Thoracic aorta (tissue), 2 donors: Measurements from ENCODE around the gene EDIL3. TPM values are rescaled to one million over a fixed set of nuclear protein-coding genes. Genes with fewer than 3 reads are reported as not detected.
"Not testable (repeated sequence)": the region's sequence is repeated elsewhere in the genome, so short reads cannot be mapped to it uniquely, and the experiment has no call there.

Source experiments
- ATAC-seq: fragments of 150-250 bp; one replicate; pipeline ENCODE4 v1.8.0; 2017; ENCODE audit warnings: low read depth; ENCODE audit not compliant: insufficient number of reproducible peaks, low FRiP score
- DNase-seq: peaks from one replicate; pipeline ENCODE4 v3.0.0-alpha.2; 2020; ENCODE audit warnings: low spot score
- H3K27ac ChIP-seq, 2 donors: fragments of 200-600 bp; sonication (generic); 1 replicate in 1 of 2; 2 replicates in 1 of 2; pipeline ENCODE4 v1.5.1; 2016; ENCODE audit warnings: mild to moderate bottlenecking in 2 of 2, moderate library complexity in 2 of 2
- H3K27me3 ChIP-seq: fragments of 200-600 bp; sonication (generic); replicated peaks from 2 replicates; pipeline ENCODE4 v1.6.0; 2016; ENCODE audit warnings: mild to moderate bottlenecking; ENCODE audit not compliant: insufficient read depth
- H3K36me3 ChIP-seq: fragments of 200-600 bp; sonication (generic); one replicate; pipeline ENCODE4 v1.5.1; 2016
- H3K4me1 ChIP-seq, 2 donors: fragments of 200-600 bp; sonication (generic); 1 replicate in 1 of 2; 2 replicates in 1 of 2; pipeline versions ENCODE4 v1.5.1 to v1.6.0; 2016; ENCODE audit warnings: low read depth in 2 of 2, mild to moderate bottlenecking in 1 of 2; ENCODE audit not compliant: control insufficient read depth in 1 of 2
- H3K4me3 ChIP-seq: fragments of 200-600 bp; sonication (generic); 2 replicates; pipeline ENCODE4 v1.5.1; 2016; ENCODE audit warnings: mild to moderate bottlenecking
- H3K9me3 ChIP-seq: fragments of 200-600 bp; sonication (generic); 2 replicates; pipeline ENCODE4 v1.5.1; 2016
- CTCF ChIP-seq: fragments of 200-600 bp; sonication (generic); IDR thresholded peaks from one replicate; pipeline ENCODE4 v1.5.1; 2019; ENCODE audit warnings: antibody characterized with exemption
- total RNA-seq, 2 donors: library from RNA; depleted of rRNA; stranded (reverse); fragments of >200 nt; gene quantifications; one replicate each; pipeline versions ENCODE4 v1.1.0 to v1.2.3, GENCODE V29; 2016

The EDIL3 gene
- total RNA-seq, 2 donors from 2014 or later = 157 to 170 TPM

- no peak for TF ChIP-seq CTCF
- ATAC-seq (no peak), DNase-seq (no peak)
- no peaks in the 10 kb centered on the region for H3K9me3 ChIP-seq
- H3K36me3 ChIP-seq = no peaks in the 10 kb centered on the region
- peaks cover 0 to 5% of the 10 kb centered on the region in 2 donors for H3K4me1 ChIP-seq
- no peak overlapping the region for H3K27ac ChIP-seq
- H3K4me3 ChIP-seq = no peak overlapping the region
- no peaks in the 10 kb centered on the region for H3K27me3 ChIP-seq
Observed at GRCh38 chr5:84184857-84185256, 199.8 kb downstream of the EDIL3 start.

GRCh38 chr5:84181093-84181492 is 203.6 kb downstream of the EDIL3 start:
- H3K9me3 ChIP-seq = no peaks in the 10 kb centered on the region
- H3K4me1 ChIP-seq = peaks cover 0 to 5% of the 10 kb centered on the region in 2 donors
- no peak overlapping the region for H3K4me3 ChIP-seq
- no peak for TF ChIP-seq CTCF
- H3K27me3 ChIP-seq = no peaks in the 10 kb centered on the region
- ATAC-seq (no peak), DNase-seq (no peak)
- no peak overlapping the region for H3K27ac ChIP-seq
- no peaks in the 10 kb centered on the region for H3K36me3 ChIP-seq

GRCh38 chr5:84168841-84169240 is 215.8 kb downstream of the EDIL3 start:
- no peaks in the 10 kb centered on the region for H3K27me3 ChIP-seq
- DNase-seq = no peak
- no peaks in the 10 kb centered on the region for H3K36me3 ChIP-seq
- no peak for TF ChIP-seq CTCF
- no peaks in the 10 kb centered on the region for H3K9me3 ChIP-seq
- no peak overlapping the region for H3K4me3 ChIP-seq
- no peak overlapping the region for H3K27ac ChIP-seq
- H3K4me1 ChIP-seq = no peaks in the 10 kb centered on the region
- ATAC-seq = no peak

- no peak for ATAC-seq
- no peak for DNase-seq
- no peak for TF ChIP-seq CTCF
- Histone ChIP-seq H3K4me1 (no peaks in the 10 kb centered on the region), H3K27me3 (no peaks in the 10 kb centered on the region), H3K4me3 (no peak overlapping the region), H3K27ac (no peak overlapping the region), H3K9me3 (no peaks in the 10 kb centered on the region), H3K36me3 (no peaks in the 10 kb centered on the region)
Observed at GRCh38 chr5:84163671-84164070, 221.0 kb downstream of the EDIL3 start.

GRCh38 chr5:84162695-84163094 is 222.0 kb downstream of the EDIL3 start:
- no peak for ATAC-seq
- no peak for DNase-seq

GRCh38 chr5:84160650-84161049 is 224.0 kb downstream of the EDIL3 start:
- ATAC-seq, DNase-seq, H3K27ac ChIP-seq: not testable (repeated sequence)

More at GRCh38 chr5:84162695-84163094, 222.0 kb downstream of the EDIL3 start:
- no peaks in the 10 kb centered on the region for H3K27me3 ChIP-seq
- no peaks in the 10 kb centered on the region for H3K4me1 ChIP-seq
- no peaks in the 10 kb centered on the region for H3K36me3 ChIP-seq
- no peak for TF ChIP-seq CTCF
- no peaks in the 10 kb centered on the region for H3K9me3 ChIP-seq
- no peak overlapping the region for H3K4me3 ChIP-seq
- H3K27ac ChIP-seq = no peak overlapping the region

More at GRCh38 chr5:84160650-84161049, 224.0 kb downstream of the EDIL3 start:
- not testable (repeated sequence) for H3K9me3 ChIP-seq, H3K27me3 ChIP-seq, H3K4me3 ChIP-seq, H3K36me3 ChIP-seq, H3K4me1 ChIP-seq
